Osteocyte (in vitro differentiated cells): ENCODE results near the gene ITCH. TPM values are rescaled to one million over a fixed set of nuclear protein-coding genes. Genes with fewer than 3 reads are reported as not detected.
A peak's percentile ranks its signal among the peaks of the same experiment; 100 is the strongest.

Experiments
- DNase-seq: peaks from one replicate; pipeline ENCODE4 v3.0.0; 2021; ENCODE audit warnings: mixed read lengths; ENCODE audit not compliant: unreplicated experiment; ENCODE audit errors: extremely low spot score
- H3K27ac Mint-ChIP-seq: one replicate; pipeline ENCODE4 v1.8.0; 2021; ENCODE audit warnings: mild to moderate bottlenecking, mixed read lengths; ENCODE audit not compliant: unreplicated experiment
- H3K27me3 Mint-ChIP-seq: one replicate; pipeline ENCODE4 v1.8.0; 2021; ENCODE audit warnings: mixed read lengths; ENCODE audit not compliant: unreplicated experiment
- H3K36me3 Mint-ChIP-seq: one replicate; pipeline ENCODE4 v1.8.0; 2021; ENCODE audit warnings: mixed read lengths; ENCODE audit not compliant: unreplicated experiment
- H3K4me1 Mint-ChIP-seq: one replicate; pipeline ENCODE4 v1.8.0; 2021; ENCODE audit warnings: mixed read lengths; ENCODE audit not compliant: unreplicated experiment
- H3K4me3 Mint-ChIP-seq: one replicate; pipeline ENCODE4 v1.8.0; 2021; ENCODE audit warnings: mild to moderate bottlenecking, moderate library complexity, mixed read lengths; ENCODE audit not compliant: unreplicated experiment
- H3K9me3 Mint-ChIP-seq: one replicate; pipeline ENCODE4 v1.8.0; 2021; ENCODE audit warnings: mixed read lengths; ENCODE audit not compliant: unreplicated experiment
- total RNA-seq: library from RNA; stranded (reverse); gene quantifications from 2 replicates; pipeline ENCODE4 v1.2.1, GENCODE V29; 2021
- TF ChIP-seq, protein P1 (sequence below): fragments of 200-600 bp; sonication (generic); IDR thresholded peaks from 2 replicates; pipeline ENCODE4 v1.5.0; 2021; ENCODE audit warnings: antibody characterized with exemption, mild to moderate bottlenecking, moderate library complexity

Gene ITCH
- total RNA-seq, 1 donor from 2014 or later = 55.4 TPM

DNA sequence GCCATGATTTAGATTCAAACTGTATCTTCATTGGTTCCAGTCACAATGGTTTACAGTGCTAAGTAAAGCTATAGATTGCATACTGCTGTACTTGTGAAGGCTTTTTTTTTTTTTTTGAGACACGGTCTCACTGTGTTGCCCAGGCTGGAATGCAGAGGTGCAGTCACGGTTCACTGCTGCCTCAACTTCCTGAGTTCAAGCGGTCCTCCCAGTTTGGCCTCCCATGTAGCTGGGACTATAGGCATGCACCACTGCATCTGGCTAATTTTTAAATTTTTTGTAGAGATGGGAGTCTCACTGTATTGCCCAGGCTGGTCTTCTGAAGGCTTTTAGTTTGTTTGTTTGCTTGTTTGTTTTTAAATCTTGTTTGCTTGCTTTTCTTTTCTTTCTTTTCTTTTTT, 24.9 kb downstream of the ITCH start:
- Mint-ChIP-seq H3K4me3 (no peak overlapping the region), H3K4me1 (peaks cover 36% of the 10 kb centered on the region), H3K27me3 (no peaks in the 10 kb centered on the region), H3K27ac (no peak overlapping the region), H3K9me3 (no peaks in the 10 kb centered on the region), H3K36me3 (peaks cover 15% of the 10 kb centered on the region)
- no peak for DNase-seq
- TF ChIP-seq, protein P1, sequence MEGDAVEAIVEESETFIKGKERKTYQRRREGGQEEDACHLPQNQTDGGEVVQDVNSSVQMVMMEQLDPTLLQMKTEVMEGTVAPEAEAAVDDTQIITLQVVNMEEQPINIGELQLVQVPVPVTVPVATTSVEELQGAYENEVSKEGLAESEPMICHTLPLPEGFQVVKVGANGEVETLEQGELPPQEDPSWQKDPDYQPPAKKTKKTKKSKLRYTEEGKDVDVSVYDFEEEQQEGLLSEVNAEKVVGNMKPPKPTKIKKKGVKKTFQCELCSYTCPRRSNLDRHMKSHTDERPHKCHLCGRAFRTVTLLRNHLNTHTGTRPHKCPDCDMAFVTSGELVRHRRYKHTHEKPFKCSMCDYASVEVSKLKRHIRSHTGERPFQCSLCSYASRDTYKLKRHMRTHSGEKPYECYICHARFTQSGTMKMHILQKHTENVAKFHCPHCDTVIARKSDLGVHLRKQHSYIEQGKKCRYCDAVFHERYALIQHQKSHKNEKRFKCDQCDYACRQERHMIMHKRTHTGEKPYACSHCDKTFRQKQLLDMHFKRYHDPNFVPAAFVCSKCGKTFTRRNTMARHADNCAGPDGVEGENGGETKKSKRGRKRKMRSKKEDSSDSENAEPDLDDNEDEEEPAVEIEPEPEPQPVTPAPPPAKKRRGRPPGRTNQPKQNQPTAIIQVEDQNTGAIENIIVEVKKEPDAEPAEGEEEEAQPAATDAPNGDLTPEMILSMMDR = no peak

DNA sequence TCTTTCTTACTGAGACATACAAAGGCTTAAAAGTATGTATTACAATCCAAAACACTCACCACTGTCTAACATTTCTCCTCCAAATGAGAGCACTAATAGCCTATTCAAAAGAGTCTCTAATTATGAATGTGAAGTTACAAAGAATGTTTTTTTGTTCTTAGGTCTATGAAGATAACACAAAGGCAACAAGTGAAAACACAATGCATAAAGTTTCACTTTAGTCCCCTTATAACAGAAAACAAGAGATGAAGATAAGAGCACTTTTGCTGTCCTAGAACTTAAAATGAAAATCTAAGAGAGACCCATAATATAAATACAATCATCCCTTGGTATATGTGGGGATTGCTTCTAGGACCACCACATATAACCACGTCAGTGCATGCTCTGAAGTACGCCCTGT, 25.6 kb downstream of the ITCH start:
- Mint-ChIP-seq H3K27ac (no peak overlapping the region), H3K4me3 (no peak overlapping the region), H3K36me3 (peaks cover 20% of the 10 kb centered on the region), H3K4me1 (peaks cover 36% of the 10 kb centered on the region), H3K27me3 (no peaks in the 10 kb centered on the region), H3K9me3 (no peaks in the 10 kb centered on the region)
- TF ChIP-seq, protein P1 = no peak
- no peak for DNase-seq

DNA sequence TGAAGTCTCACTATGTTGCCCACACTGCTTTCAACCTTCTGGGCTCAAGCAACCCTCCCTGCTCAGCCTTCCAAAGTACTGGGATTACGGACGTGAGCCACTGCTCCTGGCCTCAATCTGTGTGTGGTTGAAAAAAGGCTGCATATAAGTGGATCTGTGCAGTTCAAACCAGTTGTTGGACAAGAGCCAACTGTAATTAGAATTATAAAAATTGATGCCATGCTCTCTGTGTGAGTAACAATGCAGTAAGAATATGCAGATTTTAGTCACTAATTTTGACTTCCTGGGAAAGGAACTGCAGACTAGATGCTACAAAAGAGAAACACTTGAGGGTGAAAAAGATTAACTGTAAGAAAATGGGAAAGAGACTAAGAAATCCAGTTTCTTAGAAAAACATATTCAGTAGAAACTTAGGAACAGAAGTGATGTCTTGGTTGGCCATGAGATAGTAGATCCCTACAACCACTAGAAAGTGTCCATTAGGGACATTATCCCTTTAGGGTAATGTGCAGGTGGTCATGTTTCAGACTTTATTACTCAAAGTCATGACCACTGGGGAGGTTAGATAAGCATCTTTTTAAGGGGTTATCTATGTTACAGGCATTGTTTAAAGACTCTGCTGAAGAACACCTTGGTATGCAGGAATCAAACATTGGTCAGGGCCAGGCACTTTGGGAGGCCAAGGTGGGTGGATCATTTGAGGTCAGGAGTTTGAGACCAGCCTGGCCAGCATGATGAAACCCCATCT, 26.3 kb downstream of the ITCH start:
- TF ChIP-seq, protein P1 = no peak
- Mint-ChIP-seq H3K36me3 (peaks cover 21% of the 10 kb centered on the region), H3K27ac (peak overlapping the region; percentile 34), H3K27me3 (no peaks in the 10 kb centered on the region), H3K4me1 (peaks cover 36% of the 10 kb centered on the region), H3K4me3 (no peak overlapping the region), H3K9me3 (no peaks in the 10 kb centered on the region)
- DNase-seq = no peak

DNA sequence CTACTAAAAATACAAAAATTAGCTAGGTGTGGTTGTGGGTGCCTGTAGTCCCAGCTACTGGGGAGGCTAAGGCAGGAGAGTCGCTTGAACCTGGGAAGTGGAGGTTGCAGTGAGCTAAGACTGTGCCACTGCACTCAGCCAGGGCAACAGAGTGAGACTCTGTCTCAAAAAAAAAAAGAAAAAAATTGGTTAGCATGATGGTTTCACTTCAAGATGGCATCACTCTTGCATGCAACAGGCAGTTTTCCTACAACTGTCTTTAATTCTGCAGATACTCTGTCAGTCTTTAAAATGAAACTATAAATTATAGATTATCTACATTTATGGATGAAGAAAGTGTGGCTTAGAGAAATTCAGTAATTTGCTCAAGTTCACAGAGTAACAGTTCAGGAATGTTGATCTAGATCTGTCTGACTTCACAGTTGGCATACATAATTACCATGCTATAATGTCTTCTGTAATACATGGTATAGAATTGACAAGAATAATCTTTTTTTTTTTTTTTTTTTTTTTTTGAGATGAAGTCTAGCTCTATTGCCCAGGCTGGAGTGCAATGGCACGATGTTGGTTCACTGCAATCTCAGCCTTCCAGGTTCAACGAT, 27.0 kb downstream of the ITCH start:
- DNase-seq = no peak
- peak overlapping the region; percentile 78 for H3K27ac Mint-ChIP-seq
- H3K4me1 Mint-ChIP-seq = peaks cover 36% of the 10 kb centered on the region
- H3K27me3 Mint-ChIP-seq = no peaks in the 10 kb centered on the region
- H3K36me3 Mint-ChIP-seq = peaks cover 24% of the 10 kb centered on the region
- no peaks in the 10 kb centered on the region for H3K9me3 Mint-ChIP-seq
- TF ChIP-seq, protein P1 = no peak
- H3K4me3 Mint-ChIP-seq = no peak overlapping the region

DNA sequence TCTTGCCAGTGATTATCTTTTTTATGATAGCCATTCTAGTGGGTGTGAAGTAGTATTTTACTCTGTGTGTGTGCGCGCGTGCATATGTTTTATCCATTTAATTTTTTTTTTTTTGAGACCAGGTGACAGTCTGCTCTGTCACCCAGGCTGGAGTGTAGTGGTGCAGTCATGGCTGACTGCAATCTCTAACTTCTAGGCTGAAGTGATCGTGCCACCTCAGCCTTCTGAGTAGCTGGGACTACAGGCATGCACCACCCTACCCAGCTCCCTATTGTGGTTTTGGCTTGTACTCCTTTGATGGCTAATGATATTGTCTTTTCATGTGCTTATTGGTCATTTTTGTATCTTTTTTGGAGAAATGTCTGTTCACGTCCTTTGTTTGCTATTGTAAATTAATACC, 33.3 kb downstream of the ITCH start:
- no peak overlapping the region for H3K4me3 Mint-ChIP-seq
- peaks cover 31% of the 10 kb centered on the region for H3K36me3 Mint-ChIP-seq
- peaks cover 17% of the 10 kb centered on the region for H3K4me1 Mint-ChIP-seq
- no peak overlapping the region for H3K27ac Mint-ChIP-seq
- no peak for DNase-seq
- no peaks in the 10 kb centered on the region for H3K27me3 Mint-ChIP-seq
- H3K9me3 Mint-ChIP-seq = no peaks in the 10 kb centered on the region
- TF ChIP-seq, protein P1 = no peak
